Astrocyte of the spinal cord (primary cell): ENCODE results near the gene SEC14L2.

Experiments
- DNase-seq: peaks from one replicate; pipeline ENCODE4 v3.0.0; 2011; ENCODE audit warnings: low read depth, low spot score
- H3K4me3 ChIP-seq: 2 replicates; pipeline ENCODE4 v1.5.1; 2011; ENCODE audit warnings: low read depth, mild to moderate bottlenecking, low read length, moderate library complexity
- CTCF ChIP-seq: IDR thresholded peaks from 2 replicates; pipeline ENCODE4 v1.5.1; 2012; ENCODE audit warnings: low read depth, mild to moderate bottlenecking, low read length, inconsistent platforms
- in situ Hi-C: cut with HindIII; loops from 2 replicates; pipeline ENCODE4 v1.10.0; 2017; ENCODE audit warnings: low sequenced_read_pairs

Gene SEC14L2

GRCh38 chr22:30438559-30438958, 41.7 kb downstream of the SEC14L2 start:
- no peak overlapping the region for H3K4me3 ChIP-seq
- DNase-seq, result no peak
- no peak for TF ChIP-seq CTCF
- in situ Hi-C loops, result no loop called here

- no peak overlapping the region for H3K4me3 ChIP-seq
- in situ Hi-C loops, result no loop called here
- no peak for TF ChIP-seq CTCF
- no peak for DNase-seq
Observed at GRCh38 chr22:30439226-30439625, 42.4 kb downstream of the SEC14L2 start.

- no peak overlapping the region for H3K4me3 ChIP-seq
- no peak for DNase-seq
- TF ChIP-seq CTCF, result no peak
- in situ Hi-C loops, result no loop called here
Observed at GRCh38 chr22:30439836-30440235, 43.0 kb downstream of the SEC14L2 start.

GRCh38 chr22:30441088-30441487, 44.3 kb downstream of the SEC14L2 start:
- TF ChIP-seq CTCF, result no peak
- H3K4me3 ChIP-seq, result no peak overlapping the region
- no peak for DNase-seq
- in situ Hi-C loops, result no loop called here

DNA sequence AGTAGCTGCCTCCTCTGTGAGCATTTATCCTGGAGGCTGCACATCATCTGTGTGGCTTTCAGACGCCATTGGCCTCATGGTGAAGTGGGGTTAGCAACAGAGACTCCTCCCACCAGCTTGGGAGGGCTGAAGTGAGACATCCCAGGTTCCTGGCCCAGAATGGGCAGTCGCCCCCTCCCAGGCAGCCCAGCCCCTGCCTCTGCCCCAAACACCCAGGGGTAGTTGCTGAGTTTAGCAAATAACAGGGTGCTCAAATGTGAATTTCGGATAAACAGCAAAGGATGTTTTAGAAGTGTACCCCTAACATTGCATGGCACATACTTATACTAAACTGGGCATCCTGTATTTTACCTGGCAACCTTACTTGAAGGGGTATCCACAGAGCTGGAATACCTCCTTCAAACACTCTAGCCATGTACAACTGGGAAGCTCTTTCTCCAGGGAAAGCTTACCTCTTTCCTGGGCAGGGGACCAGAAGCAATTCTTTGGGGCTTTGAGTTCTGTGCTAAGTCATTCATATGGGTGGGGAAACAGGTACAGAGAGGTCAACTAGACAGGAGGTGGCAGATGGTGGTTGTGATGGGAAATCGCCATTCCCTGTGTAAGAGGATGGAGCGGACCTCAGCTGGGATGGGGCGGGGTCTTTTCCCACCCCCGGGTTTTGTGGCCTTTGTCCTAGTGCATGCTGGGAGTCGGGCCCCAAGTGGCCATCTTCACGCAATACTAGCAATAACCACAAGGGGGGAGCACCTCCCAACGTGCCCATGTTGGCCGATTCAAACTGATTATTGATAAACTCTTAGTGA, 48.0 kb downstream of the SEC14L2 start:
- H3K4me3 ChIP-seq, result no peak overlapping the region
- DNase-seq, result peak; percentile 50
- in situ Hi-C loops, result no loop called here

GRCh38 chr22:30445438-30446145, 48.8 kb downstream of the SEC14L2 start:
- DNase-seq, result no peak
- no peak overlapping the region for H3K4me3 ChIP-seq
- in situ Hi-C loops, result no loop called here
- no peak for TF ChIP-seq CTCF

More for the DNA sequence above, 48.0 kb downstream of the SEC14L2 start:
- peak; percentile 82 for TF ChIP-seq CTCF
